Measurements from ENCODE around the gene UGT1A6. TPM values are rescaled to one million over a fixed set of nuclear protein-coding genes. Genes with fewer than 3 reads are reported as not detected.
A peak's percentile ranks its signal among the peaks of the same experiment; 100 is the strongest.

UGT1A6 gene
- polyA plus RNA-seq, 6 donors from 2014 or later: not detected

DNA sequence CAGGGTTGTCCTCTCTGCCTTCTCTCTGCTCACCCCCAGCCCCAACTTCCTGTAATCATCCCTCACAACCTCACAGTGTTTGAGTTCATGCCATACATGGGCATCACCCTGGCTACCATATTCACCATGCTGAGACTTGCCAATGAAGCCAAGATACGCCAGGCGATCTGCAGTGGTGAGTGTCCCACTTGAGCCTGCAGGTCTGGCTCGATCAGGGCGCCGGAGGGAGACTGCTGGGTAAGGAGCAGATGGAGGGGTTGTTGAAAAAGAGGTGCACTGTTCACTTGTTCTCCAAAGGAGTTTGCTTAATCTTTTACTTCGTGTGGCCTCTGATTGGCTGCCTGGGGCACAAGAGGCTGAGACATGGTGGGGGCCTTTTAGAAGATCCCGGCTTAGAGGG is 100.0 kb downstream of the UGT1A6 start:
- peaks cover 0 to 8% of the 10 kb centered on the region in 2 donors for H3K36me3 Mint-ChIP-seq
- no peak for DNase-seq
- peaks cover 0 to 12% (median 5%) of the 10 kb centered on the region in 3 donors for H3K4me1 Mint-ChIP-seq
- H3K4me3 Mint-ChIP-seq: no peak overlapping the region
- H3K27me3 Mint-ChIP-seq: peaks cover 0 to 34% (median 22%) of the 10 kb centered on the region in 3 donors
- peaks cover 0 to 12% (median 0%) of the 10 kb centered on the region in 7 donors for H3K9me3 Mint-ChIP-seq
- no peak overlapping the region for H3K27ac Mint-ChIP-seq
- ATAC-seq (ENCODE audit: low read depth in 2 of 2): no peak

GRCh38 chr2:233793465-233794127 is 100.9 kb downstream of the UGT1A6 start:
- DNase-seq (no peak), ATAC-seq (ENCODE audit: low read depth in 2 of 2) (no peak)
- H3K4me3 Mint-ChIP-seq: no peak overlapping the region
- H3K9me3 Mint-ChIP-seq: peaks cover 0 to 12% (median 0%) of the 10 kb centered on the region in 7 donors
- H3K27ac Mint-ChIP-seq: no peak overlapping the region
- H3K36me3 Mint-ChIP-seq: peaks cover 0 to 8% of the 10 kb centered on the region in 2 donors
- peaks cover 0 to 40% (median 27%) of the 10 kb centered on the region in 3 donors for H3K27me3 Mint-ChIP-seq
- peaks cover 0 to 12% (median 5%) of the 10 kb centered on the region in 3 donors for H3K4me1 Mint-ChIP-seq

- no peak for DNase-seq
- ATAC-seq (ENCODE audit: low read depth in 2 of 2): no peak
- H3K27me3 Mint-ChIP-seq: peaks cover 0 to 40% (median 27%) of the 10 kb centered on the region in 3 donors
- H3K4me3 Mint-ChIP-seq: no peak overlapping the region
- H3K9me3 Mint-ChIP-seq: peaks cover 0 to 9% (median 0%) of the 10 kb centered on the region in 7 donors
- H3K4me1 Mint-ChIP-seq: peaks cover 0 to 9% (median 2%) of the 10 kb centered on the region in 3 donors
- peaks cover 0 to 8% of the 10 kb centered on the region in 2 donors for H3K36me3 Mint-ChIP-seq
- H3K27ac Mint-ChIP-seq: no peak overlapping the region
Measured at GRCh38 chr2:233794128-233794658, 101.5 kb downstream of the UGT1A6 start.

DNA sequence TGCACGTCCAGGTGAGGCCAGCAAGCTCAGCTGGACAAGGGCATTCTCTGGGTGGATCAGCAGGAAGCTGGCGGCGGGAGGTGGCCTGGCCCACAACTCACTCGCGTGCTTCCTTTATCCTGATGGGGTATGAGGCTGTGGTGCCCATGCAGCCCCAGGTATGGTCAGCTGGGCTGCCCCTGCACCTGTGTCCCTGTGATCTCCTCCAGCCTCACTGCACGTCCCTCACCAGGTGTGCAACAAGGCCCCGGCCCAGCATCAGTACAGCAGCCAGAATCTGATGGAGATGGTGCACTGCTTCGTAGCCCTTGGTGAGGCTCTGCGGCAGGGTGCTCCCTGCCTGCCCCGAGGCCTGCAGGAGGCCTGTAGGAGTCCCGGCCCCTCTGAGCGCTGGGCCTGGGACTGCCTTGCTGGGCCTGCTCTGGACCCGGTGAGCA is 103.1 kb downstream of the UGT1A6 start:
- DNase-seq (no peak), ATAC-seq (ENCODE audit: low read depth in 2 of 2) (no peak)
- peaks cover 0 to 4% (median 0%) of the 10 kb centered on the region in 3 donors for H3K4me1 Mint-ChIP-seq
- no peak overlapping the region for H3K4me3 Mint-ChIP-seq
- H3K9me3 Mint-ChIP-seq: peaks cover 0 to 3% (median 0%) of the 10 kb centered on the region in 7 donors
- no peak overlapping the region for H3K27ac Mint-ChIP-seq
- peaks cover 0 to 8% of the 10 kb centered on the region in 2 donors for H3K36me3 Mint-ChIP-seq
- H3K27me3 Mint-ChIP-seq: peaks cover 0 to 37% (median 25%) of the 10 kb centered on the region in 3 donors

- peaks cover 0 to 8% of the 10 kb centered on the region in 2 donors for H3K36me3 Mint-ChIP-seq
- no peak for ATAC-seq (ENCODE audit: low read depth in 2 of 2)
- DNase-seq: no peak
- H3K9me3 Mint-ChIP-seq: peaks cover 0 to 1% (median 0%) of the 10 kb centered on the region in 7 donors
- H3K27me3 Mint-ChIP-seq: peaks cover 0 to 32% (median 20%) of the 10 kb centered on the region in 3 donors
- H3K4me1 Mint-ChIP-seq: peaks cover 0 to 2% (median 0%) of the 10 kb centered on the region in 3 donors
- no peak overlapping the region for H3K4me3 Mint-ChIP-seq
- no peak overlapping the region for H3K27ac Mint-ChIP-seq
Measured at GRCh38 chr2:233796254-233796653, 103.6 kb downstream of the UGT1A6 start.

GRCh38 chr2:233798335-233799086 is 105.8 kb downstream of the UGT1A6 start:
- Mint-ChIP-seq H3K36me3 (no peaks in the 10 kb centered on the region), H3K9me3 (peaks cover 0 to 1% (median 0%) of the 10 kb centered on the region in 7 donors), H3K27me3 (peaks cover 4 to 21% (median 20%) of the 10 kb centered on the region in 3 donors), H3K4me3 (no peak overlapping the region), H3K27ac (peak overlapping the region in 2 of 6 donors; percentile 56 to 91), H3K4me1 (peaks cover 0 to 4% (median 0%) of the 10 kb centered on the region in 3 donors)
- DNase-seq: no peak
- no peak for ATAC-seq (ENCODE audit: low read depth in 2 of 2)

- peaks cover 0 to 4% (median 0%) of the 10 kb centered on the region in 3 donors for H3K4me1 Mint-ChIP-seq
- H3K36me3 Mint-ChIP-seq: no peaks in the 10 kb centered on the region
- no peak overlapping the region for H3K4me3 Mint-ChIP-seq
- H3K27me3 Mint-ChIP-seq: peaks cover 4 to 25% (median 24%) of the 10 kb centered on the region in 3 donors
- peaks cover 0 to 1% (median 0%) of the 10 kb centered on the region in 7 donors for H3K9me3 Mint-ChIP-seq
- no peak for DNase-seq
- no peak for ATAC-seq (ENCODE audit: low read depth in 2 of 2)
- no peak overlapping the region for H3K27ac Mint-ChIP-seq
Measured at GRCh38 chr2:233799087-233799665, 106.5 kb downstream of the UGT1A6 start.

DNA sequence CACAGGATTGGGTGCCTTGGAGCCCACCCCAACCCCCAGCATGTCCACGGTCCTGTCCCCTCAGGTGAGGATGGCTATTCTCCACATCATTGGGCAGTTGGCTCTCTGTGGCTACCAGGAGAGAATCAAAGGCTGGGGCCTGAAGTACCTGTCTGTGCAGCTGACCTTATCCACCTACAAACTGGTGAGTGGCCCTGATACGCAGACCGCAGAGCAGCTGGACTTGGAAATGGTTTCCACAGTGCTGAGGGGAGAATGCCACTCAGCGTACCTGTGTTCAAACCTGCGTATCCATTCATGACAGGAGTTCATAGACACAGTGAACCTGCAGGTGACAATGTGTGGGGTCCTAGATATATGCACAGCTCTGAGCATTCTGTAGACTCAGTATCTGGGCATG is 107.0 kb downstream of the UGT1A6 start:
- peaks cover 0 to 4% (median 0%) of the 10 kb centered on the region in 3 donors for H3K4me1 Mint-ChIP-seq
- no peak for DNase-seq
- no peak overlapping the region for H3K4me3 Mint-ChIP-seq
- H3K36me3 Mint-ChIP-seq: no peaks in the 10 kb centered on the region
- peaks cover 0 to 1% (median 0%) of the 10 kb centered on the region in 7 donors for H3K9me3 Mint-ChIP-seq
- H3K27me3 Mint-ChIP-seq: peaks cover 4 to 31% (median 29%) of the 10 kb centered on the region in 3 donors
- no peak for ATAC-seq (ENCODE audit: low read depth in 2 of 2)
- H3K27ac Mint-ChIP-seq: no peak overlapping the region

GRCh38 chr2:233800208-233800607 is 107.5 kb downstream of the UGT1A6 start:
- DNase-seq (no peak), ATAC-seq (ENCODE audit: low read depth in 2 of 2) (no peak)
- H3K4me3 Mint-ChIP-seq: no peak overlapping the region
- peaks cover 0 to 1% (median 0%) of the 10 kb centered on the region in 7 donors for H3K9me3 Mint-ChIP-seq
- H3K36me3 Mint-ChIP-seq: no peaks in the 10 kb centered on the region
- peaks cover 0 to 4% (median 0%) of the 10 kb centered on the region in 3 donors for H3K4me1 Mint-ChIP-seq
- peak overlapping the region in 1 of 6 donors; percentile 36 for H3K27ac Mint-ChIP-seq
- H3K27me3 Mint-ChIP-seq: peaks cover 4 to 36% (median 32%) of the 10 kb centered on the region in 3 donors

DNA sequence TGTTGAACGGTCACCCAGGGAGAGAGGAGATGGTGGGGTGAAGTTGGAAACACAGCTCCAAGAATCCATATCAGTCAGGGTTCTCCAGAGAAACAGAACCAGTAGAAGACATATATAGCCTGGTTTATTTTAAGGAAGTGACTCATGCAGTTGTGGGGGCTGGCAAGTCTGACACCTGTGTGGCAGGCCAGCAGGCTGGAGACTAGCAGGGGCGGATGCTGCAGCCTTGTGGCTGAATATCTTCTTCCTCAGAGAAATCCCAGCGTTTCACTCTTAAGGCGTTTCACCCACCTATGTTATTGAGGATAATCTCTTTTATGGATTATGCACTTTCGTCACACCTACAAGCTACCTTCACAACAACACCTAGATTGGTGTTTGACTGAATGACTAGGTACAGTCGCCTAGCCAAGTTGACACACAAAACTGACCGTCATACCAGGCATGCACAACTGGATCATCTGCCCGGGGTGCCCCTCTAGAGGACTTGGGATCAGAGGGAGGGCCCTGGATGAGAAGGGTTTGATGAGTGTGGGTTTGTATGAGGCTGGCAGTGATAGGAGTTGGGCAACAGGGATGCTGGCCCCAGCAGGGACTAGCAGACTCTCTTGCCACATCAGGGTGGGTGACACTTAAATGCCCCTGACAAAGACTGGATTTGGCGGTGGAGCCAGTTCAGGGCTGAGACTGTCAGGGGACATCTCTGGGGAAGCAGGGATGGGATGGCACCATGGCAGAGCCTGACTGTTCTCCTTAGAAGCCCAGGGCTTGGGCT is 108.9 kb downstream of the UGT1A6 start:
- Mint-ChIP-seq H3K4me1 (peaks cover 0 to 4% (median 0%) of the 10 kb centered on the region in 3 donors), H3K27me3 (peaks cover 4 to 36% (median 32%) of the 10 kb centered on the region in 3 donors), H3K9me3 (no peaks in the 10 kb centered on the region), H3K4me3 (no peak overlapping the region), H3K36me3 (no peaks in the 10 kb centered on the region), H3K27ac (no peak overlapping the region)
- DNase-seq (no peak), ATAC-seq (ENCODE audit: low read depth in 2 of 2) (no peak)

DNA sequence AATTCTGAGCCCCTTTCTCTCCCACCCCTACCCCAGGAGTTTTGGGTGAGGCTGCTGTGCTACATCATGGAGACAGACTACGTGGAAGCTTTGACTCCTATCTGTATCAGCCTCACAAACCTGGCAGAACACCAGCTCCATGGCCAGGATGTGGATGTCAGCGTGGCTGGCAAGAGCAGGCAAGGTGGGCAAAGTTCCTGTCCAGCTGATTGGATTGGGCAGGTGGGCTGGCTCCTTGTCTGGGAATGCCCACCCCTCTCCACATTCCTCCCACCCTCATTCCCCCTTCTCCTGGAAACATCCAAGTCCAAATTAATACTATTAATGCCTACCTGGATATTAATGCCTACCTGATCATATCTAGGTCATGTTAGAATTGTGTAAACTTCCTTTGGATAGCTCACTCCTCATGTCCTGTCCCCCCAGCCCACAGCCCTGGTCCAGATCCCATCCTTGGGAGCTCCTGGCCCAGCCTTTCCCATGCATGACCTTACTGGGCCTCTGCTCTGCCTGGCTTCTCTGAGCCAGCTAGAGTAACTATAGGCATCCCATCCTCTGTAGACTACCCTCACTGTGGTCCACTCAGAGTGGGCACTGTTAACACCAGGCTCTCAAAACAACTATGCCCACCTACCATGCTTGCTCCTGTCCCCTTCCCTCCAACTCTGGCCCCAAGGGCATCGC is 109.6 kb downstream of the UGT1A6 start:
- Mint-ChIP-seq H3K36me3 (no peaks in the 10 kb centered on the region), H3K9me3 (no peaks in the 10 kb centered on the region), H3K4me1 (peaks cover 0 to 4% (median 0%) of the 10 kb centered on the region in 3 donors), H3K27ac (no peak overlapping the region), H3K4me3 (no peak overlapping the region), H3K27me3 (peaks cover 4 to 36% (median 32%) of the 10 kb centered on the region in 3 donors)
- DNase-seq (no peak), ATAC-seq (ENCODE audit: low read depth in 2 of 2) (no peak)

DNA sequence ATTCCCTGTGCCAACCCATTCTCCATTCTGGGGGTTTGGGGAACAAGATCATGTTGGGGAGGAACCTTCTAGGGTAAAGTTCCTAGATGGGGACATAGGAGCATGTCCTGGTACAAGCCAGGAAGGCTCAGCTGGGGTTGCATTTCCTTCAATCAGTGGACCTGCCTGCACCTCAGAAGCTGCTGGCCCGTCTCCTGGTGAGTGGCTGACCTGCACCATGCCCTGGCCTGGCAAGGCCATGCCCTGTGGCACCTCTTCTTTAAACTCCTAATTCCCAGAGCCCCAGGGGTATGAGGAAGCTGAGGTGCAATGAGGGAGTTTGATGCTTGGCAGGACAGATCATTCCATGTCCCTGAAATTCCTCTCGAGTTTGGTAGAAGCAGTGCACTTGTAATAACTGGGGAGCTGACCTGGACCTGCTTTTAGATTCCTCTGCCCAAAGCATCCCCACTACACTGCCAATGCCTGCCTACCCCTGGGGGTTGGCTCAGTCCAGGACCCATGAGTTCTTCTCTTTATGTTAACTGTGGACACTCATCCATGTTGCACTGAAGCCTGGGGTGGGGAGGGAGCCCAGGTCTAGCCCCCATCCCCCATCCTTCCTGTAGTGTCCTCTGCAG is 110.7 kb downstream of the UGT1A6 start:
- Mint-ChIP-seq H3K4me1 (peaks cover 0 to 4% (median 0%) of the 10 kb centered on the region in 3 donors), H3K27ac (no peak overlapping the region), H3K9me3 (no peaks in the 10 kb centered on the region), H3K27me3 (peaks cover 4 to 33% (median 27%) of the 10 kb centered on the region in 3 donors), H3K36me3 (no peaks in the 10 kb centered on the region), H3K4me3 (no peak overlapping the region)
- ATAC-seq (ENCODE audit: low read depth in 2 of 2) (no peak), DNase-seq (no peak)

Measured in naive B cell (primary cell).